Fibroblast of pulmonary artery (primary cell): ENCODE data around the gene C16orf54.
"Not testable (repeated sequence)": the region's sequence is repeated elsewhere in the genome, so short reads cannot be mapped to it uniquely, and the experiment has no call there.

Experiments
- DNase-seq: peaks from one replicate; pipeline ENCODE4 v3.0.0-alpha.2; 2010; ENCODE audit warnings: low read depth
- H3K4me3 ChIP-seq: replicated peaks from 2 replicates; pipeline ENCODE4 v1.5.1; 2011; ENCODE audit warnings: low read depth, mild to moderate bottlenecking, control low read depth, low read length, moderate library complexity
- CTCF ChIP-seq: IDR thresholded peaks from 2 replicates; pipeline ENCODE4 v1.5.1; 2011; ENCODE audit warnings: mild to moderate bottlenecking, control low read depth, low read length, inconsistent platforms; ENCODE audit errors: missing control alignments

The C16orf54 gene

GRCh38 chr16:29789775-29790182 is 44.0 kb upstream of the C16orf54 start:
- DNase-seq = no peak
- TF ChIP-seq CTCF = no peak

GRCh38 chr16:29787155-29787554 is 41.4 kb upstream of the C16orf54 start:
- DNase-seq, H3K4me3 ChIP-seq: not testable (repeated sequence)

More at GRCh38 chr16:29789775-29790182, 44.0 kb upstream of the C16orf54 start:
- H3K4me3 ChIP-seq = peak overlapping the region; percentile 76

- H3K4me3 ChIP-seq = peak overlapping the region; percentile 15
- peak; percentile 72 for DNase-seq
- peak; percentile 83 for TF ChIP-seq CTCF
Observed at GRCh38 chr16:29784901-29785500, 39.2 kb upstream of the C16orf54 start.

GRCh38 chr16:29784157-29784556 is 38.4 kb upstream of the C16orf54 start:
- TF ChIP-seq CTCF = no peak
- no peak for DNase-seq
- H3K4me3 ChIP-seq = no peak overlapping the region

GRCh38 chr16:29783094-29783953 is 37.5 kb upstream of the C16orf54 start:
- not testable (repeated sequence) for DNase-seq, H3K4me3 ChIP-seq

GRCh38 chr16:29779474-29779873 is 33.7 kb upstream of the C16orf54 start:
- no peak overlapping the region for H3K4me3 ChIP-seq
- no peak for TF ChIP-seq CTCF
- no peak for DNase-seq

- no peak for DNase-seq
- TF ChIP-seq CTCF = no peak
- no peak within 1 kb of the TSS for H3K4me3 ChIP-seq
Observed at GRCh38 chr16:29777576-29778350, 32.0 kb upstream of the C16orf54 start, which contains the start of gene ZG16. TSS of gene ZG16 (plus strand) at chr16:29778256. CDS start at chr16:29779267, 1,011 bp downstream.
